Nephron progenitor cell (in vitro differentiated cells): ENCODE measurements around the gene OR2AT4.

ENCODE experiments used
- DNase-seq: peaks from one replicate; pipeline ENCODE4 v3.0.0; 2021
- H3K27ac Mint-ChIP-seq: 2 replicates; pipeline ENCODE4 v1.8.0; 2021; ENCODE audit warnings: mild to moderate bottlenecking, moderate library complexity, mixed read lengths
- H3K27me3 Mint-ChIP-seq: 2 replicates; pipeline ENCODE4 v1.8.0; 2021; ENCODE audit warnings: mild to moderate bottlenecking, low read depth, mixed read lengths; ENCODE audit not compliant: poor library complexity
- H3K36me3 Mint-ChIP-seq: 2 replicates; pipeline ENCODE4 v1.8.0; 2021; ENCODE audit warnings: low read depth, mixed read lengths
- H3K4me1 Mint-ChIP-seq: 2 replicates; pipeline ENCODE4 v1.8.0; 2021; ENCODE audit warnings: mixed read lengths
- H3K4me3 Mint-ChIP-seq: 2 replicates; pipeline ENCODE4 v1.8.0; 2021; ENCODE audit warnings: mild to moderate bottlenecking, moderate library complexity, mixed read lengths
- H3K9me3 Mint-ChIP-seq: 2 replicates; pipeline ENCODE4 v1.8.0; 2021; ENCODE audit warnings: mild to moderate bottlenecking, moderate library complexity, mixed read lengths
- TF ChIP-seq, protein P1 (sequence below): fragments of 200-600 bp; sonication (generic); IDR thresholded peaks from 2 replicates; pipeline ENCODE4 v1.5.0; 2021; ENCODE audit warnings: antibody characterized with exemption

Gene OR2AT4

DNA sequence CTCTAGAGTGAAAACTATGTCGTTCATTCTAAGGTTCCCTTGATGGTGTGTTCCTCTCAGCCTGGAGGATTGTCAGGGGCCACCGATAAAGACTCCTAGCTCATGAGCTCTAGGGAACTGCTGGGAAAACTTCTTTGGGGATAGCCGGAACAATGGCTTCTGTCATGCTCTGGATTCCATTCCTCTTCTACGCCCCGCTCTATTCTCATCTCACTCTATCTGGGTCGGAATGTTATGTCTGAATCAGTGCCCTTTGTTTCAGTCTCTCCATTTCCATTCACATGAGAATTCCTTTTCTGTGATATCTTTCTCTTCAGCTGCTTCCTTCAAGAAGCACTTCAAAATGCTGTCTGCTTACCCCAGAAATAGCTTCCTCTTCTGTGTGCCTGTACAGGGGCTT lies 37.3 kb upstream of the OR2AT4 start:
- Mint-ChIP-seq H3K9me3 (peaks cover 13% of the 10 kb centered on the region), H3K36me3 (no peaks in the 10 kb centered on the region), H3K4me1 (no peaks in the 10 kb centered on the region), H3K27me3 (peaks cover 36% of the 10 kb centered on the region), H3K27ac (no peak overlapping the region), H3K4me3 (no peak overlapping the region)
- DNase-seq, result no peak
- TF ChIP-seq, protein P1, sequence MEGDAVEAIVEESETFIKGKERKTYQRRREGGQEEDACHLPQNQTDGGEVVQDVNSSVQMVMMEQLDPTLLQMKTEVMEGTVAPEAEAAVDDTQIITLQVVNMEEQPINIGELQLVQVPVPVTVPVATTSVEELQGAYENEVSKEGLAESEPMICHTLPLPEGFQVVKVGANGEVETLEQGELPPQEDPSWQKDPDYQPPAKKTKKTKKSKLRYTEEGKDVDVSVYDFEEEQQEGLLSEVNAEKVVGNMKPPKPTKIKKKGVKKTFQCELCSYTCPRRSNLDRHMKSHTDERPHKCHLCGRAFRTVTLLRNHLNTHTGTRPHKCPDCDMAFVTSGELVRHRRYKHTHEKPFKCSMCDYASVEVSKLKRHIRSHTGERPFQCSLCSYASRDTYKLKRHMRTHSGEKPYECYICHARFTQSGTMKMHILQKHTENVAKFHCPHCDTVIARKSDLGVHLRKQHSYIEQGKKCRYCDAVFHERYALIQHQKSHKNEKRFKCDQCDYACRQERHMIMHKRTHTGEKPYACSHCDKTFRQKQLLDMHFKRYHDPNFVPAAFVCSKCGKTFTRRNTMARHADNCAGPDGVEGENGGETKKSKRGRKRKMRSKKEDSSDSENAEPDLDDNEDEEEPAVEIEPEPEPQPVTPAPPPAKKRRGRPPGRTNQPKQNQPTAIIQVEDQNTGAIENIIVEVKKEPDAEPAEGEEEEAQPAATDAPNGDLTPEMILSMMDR, result no peak

DNA sequence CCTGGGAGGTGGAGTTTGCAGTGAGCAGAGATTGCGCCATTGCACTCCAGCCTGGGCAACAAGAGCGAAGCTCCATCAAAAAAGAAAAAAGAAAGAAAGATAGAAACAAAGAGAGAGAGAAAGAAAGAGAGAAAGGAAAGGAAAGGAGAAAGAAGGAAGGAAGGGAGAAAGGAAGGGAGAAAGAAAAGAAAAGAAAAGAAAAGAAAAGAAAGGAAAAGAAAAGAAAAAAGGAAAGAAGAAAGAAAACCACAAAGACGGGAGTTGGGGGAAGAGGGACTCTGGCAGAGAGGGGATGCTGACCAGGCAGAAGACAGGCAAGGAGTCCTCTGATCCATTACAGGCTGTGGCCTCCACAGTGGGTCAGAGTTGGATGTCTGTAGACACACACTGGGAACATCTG lies 35.4 kb upstream of the OR2AT4 start:
- Mint-ChIP-seq H3K27ac (no peak overlapping the region), H3K4me3 (no peak overlapping the region), H3K27me3 (peaks cover 25% of the 10 kb centered on the region), H3K4me1 (no peaks in the 10 kb centered on the region), H3K36me3 (no peaks in the 10 kb centered on the region), H3K9me3 (peaks cover 19% of the 10 kb centered on the region)
- TF ChIP-seq, protein P1, result no peak
- DNase-seq, result no peak

DNA sequence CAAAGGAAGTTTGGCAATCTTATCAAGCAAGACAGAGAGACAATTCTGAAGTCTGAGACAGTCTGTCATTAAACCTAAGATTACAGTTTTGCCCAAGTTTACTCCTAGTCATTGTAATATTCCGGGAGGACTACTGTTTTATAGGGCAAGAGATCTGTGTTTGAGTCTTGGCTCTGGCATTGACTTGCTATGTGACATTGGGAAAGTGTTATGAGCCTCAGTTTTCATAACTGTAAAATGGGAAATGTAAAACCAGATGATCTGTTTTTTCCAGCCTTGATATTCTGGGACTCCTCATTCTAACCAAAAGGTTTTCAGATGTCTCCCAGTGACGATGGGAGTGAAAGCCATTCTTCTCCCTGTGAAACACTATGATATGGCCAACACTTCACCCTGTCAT lies 29.9 kb upstream of the OR2AT4 start:
- Mint-ChIP-seq H3K27ac (no peak overlapping the region), H3K27me3 (peaks cover 7% of the 10 kb centered on the region), H3K36me3 (no peaks in the 10 kb centered on the region), H3K4me3 (no peak overlapping the region), H3K4me1 (no peaks in the 10 kb centered on the region), H3K9me3 (peaks cover 20% of the 10 kb centered on the region)
- TF ChIP-seq, protein P1, result no peak
- no peak for DNase-seq

DNA sequence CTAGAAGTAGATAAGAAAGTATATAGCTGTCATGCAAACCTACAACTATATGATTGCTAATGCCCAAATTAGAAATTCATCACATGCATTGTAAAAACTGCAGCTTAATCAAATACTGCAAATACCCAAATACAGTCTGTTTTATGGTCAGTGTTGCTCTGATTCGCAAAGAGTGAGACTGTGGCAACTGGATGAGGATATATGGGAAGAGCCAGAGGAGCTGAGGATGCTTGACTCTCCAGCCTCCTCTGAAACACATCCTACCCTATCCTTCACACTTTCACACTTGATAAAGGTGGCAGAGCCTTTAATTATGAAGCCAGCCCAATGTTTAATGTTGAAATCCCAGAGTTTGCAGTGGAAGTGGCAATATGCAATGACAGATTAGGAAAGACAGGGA lies 21.9 kb upstream of the OR2AT4 start:
- peaks cover 38% of the 10 kb centered on the region for H3K9me3 Mint-ChIP-seq
- no peaks in the 10 kb centered on the region for H3K4me1 Mint-ChIP-seq
- DNase-seq, result no peak
- no peak overlapping the region for H3K27ac Mint-ChIP-seq
- H3K27me3 Mint-ChIP-seq, result no peaks in the 10 kb centered on the region
- H3K4me3 Mint-ChIP-seq, result no peak overlapping the region
- H3K36me3 Mint-ChIP-seq, result no peaks in the 10 kb centered on the region
- TF ChIP-seq, protein P1, result no peak

DNA sequence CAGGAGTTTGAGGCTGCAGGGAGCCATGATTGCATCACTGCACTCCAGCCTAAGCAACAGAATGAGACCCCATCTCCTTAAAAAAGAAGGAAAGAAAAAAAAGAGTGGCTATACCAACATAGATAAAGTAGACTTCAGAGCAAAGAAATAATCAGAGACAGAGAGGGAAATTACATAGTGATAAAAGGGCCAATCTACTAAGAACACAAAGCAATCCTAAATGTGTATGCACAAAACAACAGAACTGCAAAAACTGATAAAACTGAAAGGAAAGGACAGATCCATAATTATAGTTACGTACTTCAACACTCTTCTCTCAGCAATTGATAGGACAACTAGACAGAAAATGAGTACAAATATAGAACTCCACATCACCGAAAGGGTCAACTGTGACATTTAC lies 17.8 kb upstream of the OR2AT4 start:
- TF ChIP-seq, protein P1, result no peak
- no peak for DNase-seq
- peaks cover 53% of the 10 kb centered on the region for H3K9me3 Mint-ChIP-seq

DNA sequence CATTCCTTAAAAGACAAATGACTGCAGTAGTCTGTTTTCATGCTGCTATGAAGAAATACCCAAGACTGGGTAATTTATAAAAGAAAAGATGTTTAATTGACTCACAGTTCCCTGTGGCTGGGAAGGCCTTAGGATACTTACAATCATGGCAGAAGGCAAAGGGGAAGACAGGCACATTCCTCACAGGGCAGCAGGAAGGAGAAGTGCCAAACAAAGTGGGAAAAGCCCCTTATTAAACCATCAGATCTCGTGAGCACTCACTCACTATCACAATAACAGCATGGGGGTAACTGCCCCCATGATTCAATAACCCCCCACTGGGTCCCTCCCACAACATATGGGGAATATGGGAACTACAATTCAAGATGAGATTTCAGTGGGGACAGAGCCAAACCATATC lies 16.4 kb upstream of the OR2AT4 start:
- H3K9me3 Mint-ChIP-seq, result peaks cover 39% of the 10 kb centered on the region
- no peaks in the 10 kb centered on the region for H3K27me3 Mint-ChIP-seq
- H3K27ac Mint-ChIP-seq, result no peak overlapping the region
- no peak for DNase-seq
- TF ChIP-seq, protein P1, result no peak
- H3K4me3 Mint-ChIP-seq, result no peak overlapping the region
- H3K4me1 Mint-ChIP-seq, result no peaks in the 10 kb centered on the region
- no peaks in the 10 kb centered on the region for H3K36me3 Mint-ChIP-seq

More for the DNA sequence above, 17.8 kb upstream of the OR2AT4 start:
- no peaks in the 10 kb centered on the region for H3K27me3 Mint-ChIP-seq
- no peak overlapping the region for H3K4me3 Mint-ChIP-seq
- H3K27ac Mint-ChIP-seq, result no peak overlapping the region
- no peaks in the 10 kb centered on the region for H3K4me1 Mint-ChIP-seq
- no peaks in the 10 kb centered on the region for H3K36me3 Mint-ChIP-seq
